Measurements from ENCODE around the gene TMEM59. TPM values are rescaled to one million over a fixed set of nuclear protein-coding genes. Genes with fewer than 3 reads are reported as not detected.

Gene TMEM59
- polyA plus RNA-seq, 1 donor (not counting 4 experiments of a cell fraction or from before 2014, with no cell fraction given), result 342 TPM

- Histone ChIP-seq H3K9me3 (ENCODE audit: control insufficient read depth, low read depth, low read length) (no peaks in the 10 kb centered on the region), H4K20me1 (ENCODE audit: control insufficient read depth, extremely low read depth, insufficient read depth, low read length) (no peaks in the 10 kb centered on the region), H3K4me2 (ENCODE audit: control insufficient read depth, extremely low read depth, insufficient read depth, low read depth, low read length) (no peak overlapping the region), H3K27ac (ENCODE audit: control insufficient read depth, insufficient read depth, low read length) (no peak overlapping the region), H3K9me1 (ENCODE audit: control insufficient read depth, extremely low read depth, insufficient read depth, low read length) (no peaks in the 10 kb centered on the region), H2AFZ (ENCODE audit: control insufficient read depth, low read length) (no peak overlapping the region), H3K79me2 (ENCODE audit: control insufficient read depth, insufficient read depth, low read length) (no peaks in the 10 kb centered on the region), H3K36me3 (ENCODE audit: control insufficient read depth in 2 of 2, extremely low read depth in 1 of 2, insufficient read depth in 2 of 2, low read length in 2 of 2) (peaks cover 0 to 4% of the 10 kb centered on the region in 2 experiments), H3K4me1 (ENCODE audit: control insufficient read depth, extremely low read depth, insufficient read depth, low read length) (no peaks in the 10 kb centered on the region), H3K9ac (ENCODE audit: control insufficient read depth, extremely low read depth, insufficient read depth, low read length) (no peak overlapping the region), H3K27me3 (ENCODE audit: control insufficient read depth, extremely low read depth, insufficient read depth, low read length) (no peaks in the 10 kb centered on the region), H3K4me3 (ENCODE audit: control insufficient read depth in 2 of 3, extremely low read depth in 1 of 3, insufficient read depth in 2 of 3, low read depth in 1 of 3, low read length in 3 of 3) (no peak overlapping the region)
- TF ChIP-seq EZH2 (IDR thresholded peaks at IDR 0.05; ENCODE audit: low read length), result no peak
- TF ChIP-seq, protein P1, sequence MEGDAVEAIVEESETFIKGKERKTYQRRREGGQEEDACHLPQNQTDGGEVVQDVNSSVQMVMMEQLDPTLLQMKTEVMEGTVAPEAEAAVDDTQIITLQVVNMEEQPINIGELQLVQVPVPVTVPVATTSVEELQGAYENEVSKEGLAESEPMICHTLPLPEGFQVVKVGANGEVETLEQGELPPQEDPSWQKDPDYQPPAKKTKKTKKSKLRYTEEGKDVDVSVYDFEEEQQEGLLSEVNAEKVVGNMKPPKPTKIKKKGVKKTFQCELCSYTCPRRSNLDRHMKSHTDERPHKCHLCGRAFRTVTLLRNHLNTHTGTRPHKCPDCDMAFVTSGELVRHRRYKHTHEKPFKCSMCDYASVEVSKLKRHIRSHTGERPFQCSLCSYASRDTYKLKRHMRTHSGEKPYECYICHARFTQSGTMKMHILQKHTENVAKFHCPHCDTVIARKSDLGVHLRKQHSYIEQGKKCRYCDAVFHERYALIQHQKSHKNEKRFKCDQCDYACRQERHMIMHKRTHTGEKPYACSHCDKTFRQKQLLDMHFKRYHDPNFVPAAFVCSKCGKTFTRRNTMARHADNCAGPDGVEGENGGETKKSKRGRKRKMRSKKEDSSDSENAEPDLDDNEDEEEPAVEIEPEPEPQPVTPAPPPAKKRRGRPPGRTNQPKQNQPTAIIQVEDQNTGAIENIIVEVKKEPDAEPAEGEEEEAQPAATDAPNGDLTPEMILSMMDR (optimal IDR thresholded peaks at IDR 0.05 in 1 of 3, IDR thresholded peaks at IDR 0.05 in 1 of 3, conservative IDR thresholded peaks at IDR 0.05 in 1 of 3; ENCODE audit: extremely low read depth in 1 of 3, insufficient read depth in 2 of 3, low read length in 3 of 3), result no peak
- no peak for DNase-seq (ENCODE audit: low read depth, low spot score)
- dilution Hi-C loops (cut with MboI; ENCODE audit: extremely low pct_ligation_motif_present, low sequenced_read_pairs), result no loop called here
- no peak for FAIRE-seq
These were observed 35.4 kb upstream of the TMEM59 start for GRCh38 chr1:54088385-54088784.

DNA sequence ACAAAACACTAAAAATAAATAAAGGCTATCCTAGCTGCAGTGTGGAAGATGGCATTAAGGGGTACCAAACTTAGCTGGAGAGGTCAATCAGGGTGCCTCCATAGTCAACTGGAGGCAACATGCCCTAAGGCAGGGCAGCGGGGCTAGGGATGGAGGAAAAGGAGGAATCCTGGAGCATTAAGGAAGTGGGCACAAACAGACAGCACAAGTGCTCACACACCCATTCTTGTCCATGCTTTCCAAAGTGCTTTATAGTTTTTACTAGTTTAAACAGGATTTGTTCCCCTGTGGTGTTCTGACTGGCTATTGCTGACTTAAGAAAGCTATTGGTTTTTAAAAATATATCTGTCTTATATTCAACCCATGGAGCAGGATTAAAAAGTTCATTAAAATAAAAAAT lies 33.8 kb upstream of the TMEM59 start:
- no peaks in the 10 kb centered on the region for H3K9me3 ChIP-seq (ENCODE audit: control insufficient read depth, low read depth, low read length)
- H4K20me1 ChIP-seq (ENCODE audit: control insufficient read depth, extremely low read depth, insufficient read depth, low read length), result no peaks in the 10 kb centered on the region
- dilution Hi-C loops (cut with MboI; ENCODE audit: extremely low pct_ligation_motif_present, low sequenced_read_pairs), result no loop called here
- no peaks in the 10 kb centered on the region for H3K36me3 ChIP-seq (ENCODE audit: control insufficient read depth in 2 of 2, extremely low read depth in 1 of 2, insufficient read depth in 2 of 2, low read length in 2 of 2)
- no peaks in the 10 kb centered on the region for H3K4me1 ChIP-seq (ENCODE audit: control insufficient read depth, extremely low read depth, insufficient read depth, low read length)
- no peak overlapping the region for H3K4me2 ChIP-seq (ENCODE audit: control insufficient read depth, extremely low read depth, insufficient read depth, low read depth, low read length)
- no peaks in the 10 kb centered on the region for H3K9me1 ChIP-seq (ENCODE audit: control insufficient read depth, extremely low read depth, insufficient read depth, low read length)
- no peak overlapping the region for H3K9ac ChIP-seq (ENCODE audit: control insufficient read depth, extremely low read depth, insufficient read depth, low read length)
- no peaks in the 10 kb centered on the region for H3K79me2 ChIP-seq (ENCODE audit: control insufficient read depth, insufficient read depth, low read length)
- FAIRE-seq (no peak), DNase-seq (ENCODE audit: low read depth, low spot score) (no peak)
- no peak overlapping the region for H3K4me3 ChIP-seq (ENCODE audit: control insufficient read depth in 2 of 3, extremely low read depth in 1 of 3, insufficient read depth in 2 of 3, low read depth in 1 of 3, low read length in 3 of 3)
- no peaks in the 10 kb centered on the region for H3K27me3 ChIP-seq (ENCODE audit: control insufficient read depth, extremely low read depth, insufficient read depth, low read length)
- H3K27ac ChIP-seq (ENCODE audit: control insufficient read depth, insufficient read depth, low read length), result no peak overlapping the region
- no peak overlapping the region for H2AFZ ChIP-seq (ENCODE audit: control insufficient read depth, low read length)
- no peak for TF ChIP-seq EZH2 (IDR thresholded peaks at IDR 0.05; ENCODE audit: low read length)
- TF ChIP-seq, protein P1 (optimal IDR thresholded peaks at IDR 0.05 in 1 of 3, IDR thresholded peaks at IDR 0.05 in 1 of 3, conservative IDR thresholded peaks at IDR 0.05 in 1 of 3; ENCODE audit: extremely low read depth in 1 of 3, insufficient read depth in 2 of 3, low read length in 3 of 3), result no peak

Measured in keratinocyte (primary cell).